H9 (cell line): ENCODE data around the gene HOXB6. TPM values are rescaled to one million over a fixed set of nuclear protein-coding genes. Genes with fewer than 3 reads are reported as not detected.

Experiments used
- DNase-seq: peaks from one replicate; pipeline ENCODE4 v3.0.0-alpha.2; 2017
- H2AFZ ChIP-seq: one replicate; pipeline ENCODE4 v1.6.1; 2013; ENCODE audit warnings: mild to moderate bottlenecking, low read length, control low read depth, moderate library complexity
- H2AK5ac ChIP-seq: 2 replicates; pipeline ENCODE4 v1.6.1; 2013; ENCODE audit warnings: low read length, control low read depth, mixed read lengths; ENCODE audit not compliant: insufficient read length
- H2BK120ac ChIP-seq: one replicate; pipeline ENCODE4 v1.6.1; 2013; ENCODE audit warnings: low read depth, mild to moderate bottlenecking, low read length, control low read depth, inconsistent platforms; ENCODE audit not compliant: poor library complexity, severe bottlenecking
- H2BK12ac ChIP-seq: 2 replicates; pipeline ENCODE4 v1.6.1; 2013; ENCODE audit warnings: low read length, control low read depth, mixed read lengths, low read depth; ENCODE audit not compliant: insufficient read length
- H2BK15ac ChIP-seq: 2 replicates; pipeline ENCODE4 v1.6.1; 2013; ENCODE audit warnings: low read depth, low read length, control low read depth
- H2BK20ac ChIP-seq: one replicate; pipeline ENCODE4 v1.6.1; 2013; ENCODE audit warnings: low read depth, mild to moderate bottlenecking, low read length, control low read depth, inconsistent platforms; ENCODE audit not compliant: poor library complexity, severe bottlenecking
- H2BK5ac ChIP-seq: 2 replicates; pipeline ENCODE4 v1.6.1; 2013; ENCODE audit warnings: low read length, control low read depth, mixed read lengths; ENCODE audit not compliant: insufficient read length
- H3K14ac ChIP-seq: 2 replicates; pipeline ENCODE4 v1.6.1; 2013; ENCODE audit warnings: low read length, control low read depth; ENCODE audit not compliant: insufficient read depth
- H3K18ac ChIP-seq: 2 replicates; pipeline ENCODE4 v1.6.1; 2013; ENCODE audit warnings: low read depth, mild to moderate bottlenecking, mixed read lengths, low read length, control low read depth; ENCODE audit not compliant: insufficient read length
- H3K23ac ChIP-seq: 2 replicates; pipeline ENCODE4 v1.6.1; 2013; ENCODE audit warnings: low read length, control low read depth, mixed read lengths, low read depth; ENCODE audit not compliant: insufficient read length
- H3K23me2 ChIP-seq: 2 replicates; pipeline ENCODE4 v1.6.1; 2013; ENCODE audit warnings: low read depth, mild to moderate bottlenecking, mixed read lengths, low read length, control low read depth; ENCODE audit not compliant: insufficient read length, poor library complexity, severe bottlenecking
- H3K27ac ChIP-seq: 2 replicates; pipeline ENCODE4 v1.5.1; 2013; ENCODE audit warnings: low read length, control low read depth, mixed read lengths, low read depth; ENCODE audit not compliant: insufficient read length
- H3K27me3 ChIP-seq: 2 replicates; pipeline ENCODE4 v1.6.1; 2013; ENCODE audit warnings: low read length, control low read depth, inconsistent platforms; ENCODE audit not compliant: insufficient read depth
- H3K4ac ChIP-seq: 2 replicates; pipeline ENCODE4 v1.6.1; 2013; ENCODE audit warnings: low read depth, mild to moderate bottlenecking, control low read depth, inconsistent platforms, low read length, moderate library complexity
- H3K4me1 ChIP-seq: 2 replicates; pipeline ENCODE4 v1.6.1; 2013; ENCODE audit warnings: low read length, control low read depth, inconsistent platforms; ENCODE audit not compliant: insufficient read depth
- H3K4me2 ChIP-seq: 2 replicates; pipeline ENCODE4 v1.6.1; 2013; ENCODE audit warnings: low read length, control low read depth, mixed read lengths; ENCODE audit not compliant: insufficient read length, insufficient read depth
- H3K56ac ChIP-seq: 2 replicates; pipeline ENCODE4 v1.6.1; 2013; ENCODE audit warnings: low read depth, mild to moderate bottlenecking, mixed read lengths, low read length, control low read depth; ENCODE audit not compliant: insufficient read length
- H3K79me1 ChIP-seq: 2 replicates; pipeline ENCODE4 v1.6.1; 2013; ENCODE audit warnings: low read depth, mild to moderate bottlenecking, moderate library complexity, low read length, control low read depth, inconsistent platforms; ENCODE audit not compliant: insufficient read depth, poor library complexity, severe bottlenecking
- H3K79me2 ChIP-seq: 2 replicates; pipeline ENCODE4 v1.6.1; 2013; ENCODE audit warnings: low read length, control low read depth, inconsistent platforms; ENCODE audit not compliant: insufficient read depth
- H3K9ac ChIP-seq: 2 replicates; pipeline ENCODE4 v1.6.1; 2013; ENCODE audit warnings: low read length, control low read depth, mixed read lengths; ENCODE audit not compliant: insufficient read length; ENCODE audit errors: extremely low read depth
- H3K9me3 ChIP-seq: one replicate; pipeline ENCODE4 v1.6.1; 2013; ENCODE audit warnings: low read depth, low read length, inconsistent platforms; ENCODE audit not compliant: control insufficient read depth
- H3T11ph ChIP-seq: one replicate; pipeline ENCODE4 v1.6.1; 2013; ENCODE audit warnings: mild to moderate bottlenecking, low read length, control low read depth, inconsistent platforms
- H4K20me1 ChIP-seq: one replicate; pipeline ENCODE4 v1.6.1; 2013; ENCODE audit not compliant: control insufficient read depth, insufficient read length, insufficient read depth
- H4K5ac ChIP-seq: 2 replicates; pipeline ENCODE4 v1.6.1; 2013; ENCODE audit warnings: low read depth, mild to moderate bottlenecking, mixed read lengths, low read length, control low read depth; ENCODE audit not compliant: insufficient read length
- H4K8ac ChIP-seq: replicated peaks from 2 replicates; pipeline ENCODE4 v1.6.1; 2013; ENCODE audit warnings: low read length, control low read depth, mixed read lengths, low read depth; ENCODE audit not compliant: insufficient read length
- H4K91ac ChIP-seq: 2 replicates; pipeline ENCODE4 v1.6.1; 2013; ENCODE audit warnings: low read depth, mild to moderate bottlenecking, moderate library complexity, mixed read lengths, low read length, control low read depth; ENCODE audit not compliant: insufficient read length
- H3K27ac Mint-ChIP-seq, 3 experiments: 2 replicates in 2 of 3; 3 replicates in 1 of 3; pipeline ENCODE4 v1.8.0; 2020 to 2021; ENCODE audit warnings: mixed read lengths in 3 of 3, mild to moderate bottlenecking in 1 of 3, moderate library complexity in 1 of 3
- H3K27me3 Mint-ChIP-seq: 2 replicates; pipeline ENCODE4 v1.8.0; 2021; ENCODE audit warnings: low read depth, mild to moderate bottlenecking, moderate library complexity, mixed read lengths
- H3K36me3 Mint-ChIP-seq, 3 experiments: 2 replicates in 2 of 3; 3 replicates in 1 of 3; pipeline ENCODE4 v1.8.0; 2020 to 2021; ENCODE audit warnings: low read depth in 3 of 3, mixed read lengths in 3 of 3; ENCODE audit not compliant: insufficient read depth in 1 of 3
- H3K4me1 Mint-ChIP-seq, 2 experiments: 2 replicates each; pipeline ENCODE4 v1.8.0; 2020; ENCODE audit warnings: mixed read lengths in 2 of 2
- H3K4me3 Mint-ChIP-seq, 2 experiments: 2 replicates in 1 of 2; 3 replicates in 1 of 2; pipeline ENCODE4 v1.8.0; 2020 to 2021; ENCODE audit warnings: mild to moderate bottlenecking in 2 of 2, mixed read lengths in 2 of 2, moderate library complexity in 1 of 2
- H3K9me3 Mint-ChIP-seq, 2 experiments: 2 replicates in 1 of 2; 3 replicates in 1 of 2; pipeline ENCODE4 v1.8.0; 2020; ENCODE audit warnings: mild to moderate bottlenecking in 2 of 2, mixed read lengths in 2 of 2, moderate library complexity in 1 of 2
- WGBS: extraction: QIAGEN DNeasy Blood & Tissue Kit; methylation state at CpG from one replicate; pipeline ENCODE4 v1.1.7; 2013; ENCODE audit warnings: missing lambda C conversion rate, low lambda C conversion rate, mixed read lengths; ENCODE audit not compliant: insufficient read length; ENCODE audit errors: extremely low coverage; 5-methylcytosine and 5-hydroxymethylcytosine counted together
- total RNA-seq: library from RNA; stranded (reverse); gene quantifications from 2 replicates; pipeline ENCODE4 v1.2.1, GENCODE V29; 2021
- TF ChIP-seq, protein P1 (sequence below): fragments of 200-600 bp; sonication (generic); conservative IDR thresholded peaks from 3 replicates; pipeline ENCODE4 v1.8.0; 2021; ENCODE audit warnings: antibody characterized with exemption, mild to moderate bottlenecking

HOXB6 gene
- total RNA-seq, 1 experiment from 2014 or later: not detected

GRCh38 chr17:48576479-48577309 lies 28.1 kb downstream of the HOXB6 start:
- Histone ChIP-seq H3K14ac (no peak overlapping the region), H4K91ac (no peak overlapping the region), H3K56ac (no peak overlapping the region), H2BK5ac (no peak overlapping the region), H3T11ph (no peak overlapping the region), H4K20me1 (no peaks in the 10 kb centered on the region), H3K23me2 (no peaks in the 10 kb centered on the region), H2BK20ac (no peak overlapping the region), H3K18ac (no peak overlapping the region), H4K5ac (no peak overlapping the region), H3K4me1 (no peaks in the 10 kb centered on the region), H3K79me2 (no peaks in the 10 kb centered on the region), H3K4ac (no peak overlapping the region), H2BK12ac (no peak overlapping the region), H2AFZ (no peak overlapping the region), H3K27me3 (peaks cover 96% of the 10 kb centered on the region), H2BK15ac (no peak overlapping the region), H3K27ac (no peak overlapping the region), H3K79me1 (no peaks in the 10 kb centered on the region), H3K4me2 (no peak overlapping the region), H4K8ac (no peak overlapping the region), H3K9me3 (no peaks in the 10 kb centered on the region), H2BK120ac (no peak overlapping the region), H2AK5ac (no peak overlapping the region), H3K9ac (no peak overlapping the region), H3K23ac (no peak overlapping the region)
- peaks cover 38% of the 10 kb centered on the region for H3K27me3 Mint-ChIP-seq
- no peak overlapping the region for H3K4me3 Mint-ChIP-seq
- peaks cover 2 to 28% of the 10 kb centered on the region in 2 experiments for H3K4me1 Mint-ChIP-seq
- H3K27ac Mint-ChIP-seq: no peak overlapping the region
- TF ChIP-seq, protein P1, sequence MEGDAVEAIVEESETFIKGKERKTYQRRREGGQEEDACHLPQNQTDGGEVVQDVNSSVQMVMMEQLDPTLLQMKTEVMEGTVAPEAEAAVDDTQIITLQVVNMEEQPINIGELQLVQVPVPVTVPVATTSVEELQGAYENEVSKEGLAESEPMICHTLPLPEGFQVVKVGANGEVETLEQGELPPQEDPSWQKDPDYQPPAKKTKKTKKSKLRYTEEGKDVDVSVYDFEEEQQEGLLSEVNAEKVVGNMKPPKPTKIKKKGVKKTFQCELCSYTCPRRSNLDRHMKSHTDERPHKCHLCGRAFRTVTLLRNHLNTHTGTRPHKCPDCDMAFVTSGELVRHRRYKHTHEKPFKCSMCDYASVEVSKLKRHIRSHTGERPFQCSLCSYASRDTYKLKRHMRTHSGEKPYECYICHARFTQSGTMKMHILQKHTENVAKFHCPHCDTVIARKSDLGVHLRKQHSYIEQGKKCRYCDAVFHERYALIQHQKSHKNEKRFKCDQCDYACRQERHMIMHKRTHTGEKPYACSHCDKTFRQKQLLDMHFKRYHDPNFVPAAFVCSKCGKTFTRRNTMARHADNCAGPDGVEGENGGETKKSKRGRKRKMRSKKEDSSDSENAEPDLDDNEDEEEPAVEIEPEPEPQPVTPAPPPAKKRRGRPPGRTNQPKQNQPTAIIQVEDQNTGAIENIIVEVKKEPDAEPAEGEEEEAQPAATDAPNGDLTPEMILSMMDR: no peak
- H3K9me3 Mint-ChIP-seq: peaks cover 7 to 17% of the 10 kb centered on the region in 2 experiments; a peak in 4 of 5 replicates
- H3K36me3 Mint-ChIP-seq: no peaks in the 10 kb centered on the region; a peak in 1 of 7 replicates
- no CpG with 5 or more reads among the region's 43 CpGs for WGBS
- no peak for DNase-seq
